Measurements from ENCODE around the gene ADNP. TPM values are rescaled to one million over a fixed set of nuclear protein-coding genes. Genes with fewer than 3 reads are reported as not detected.

The ADNP gene
- total and polyA plus RNA-seq, 2 donors (not counting 1 experiment from before 2014, with no cell fraction given), result 20.4 to 94.8 TPM

GRCh38 chr20:50975701-50976330 is 44.6 kb upstream of the ADNP start:
- TF ChIP-seq EZH2 (IDR thresholded peaks at IDR 0.05; ENCODE audit: borderline replicate concordance, insufficient read depth, low read depth, low read length, poor library complexity, severe bottlenecking), result no peak
- TF ChIP-seq, protein P1, sequence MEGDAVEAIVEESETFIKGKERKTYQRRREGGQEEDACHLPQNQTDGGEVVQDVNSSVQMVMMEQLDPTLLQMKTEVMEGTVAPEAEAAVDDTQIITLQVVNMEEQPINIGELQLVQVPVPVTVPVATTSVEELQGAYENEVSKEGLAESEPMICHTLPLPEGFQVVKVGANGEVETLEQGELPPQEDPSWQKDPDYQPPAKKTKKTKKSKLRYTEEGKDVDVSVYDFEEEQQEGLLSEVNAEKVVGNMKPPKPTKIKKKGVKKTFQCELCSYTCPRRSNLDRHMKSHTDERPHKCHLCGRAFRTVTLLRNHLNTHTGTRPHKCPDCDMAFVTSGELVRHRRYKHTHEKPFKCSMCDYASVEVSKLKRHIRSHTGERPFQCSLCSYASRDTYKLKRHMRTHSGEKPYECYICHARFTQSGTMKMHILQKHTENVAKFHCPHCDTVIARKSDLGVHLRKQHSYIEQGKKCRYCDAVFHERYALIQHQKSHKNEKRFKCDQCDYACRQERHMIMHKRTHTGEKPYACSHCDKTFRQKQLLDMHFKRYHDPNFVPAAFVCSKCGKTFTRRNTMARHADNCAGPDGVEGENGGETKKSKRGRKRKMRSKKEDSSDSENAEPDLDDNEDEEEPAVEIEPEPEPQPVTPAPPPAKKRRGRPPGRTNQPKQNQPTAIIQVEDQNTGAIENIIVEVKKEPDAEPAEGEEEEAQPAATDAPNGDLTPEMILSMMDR (IDR thresholded peaks at IDR 0.05), result no peak
- ChIA-PET CTCF (no interaction called here), POLR2A (interaction anchor here (0.6 kb wide), 2 partner anchors 607 to 1040 kb away, joined by 3 to 7 read pairs; no protein-coding TSS in a partner anchor)
- Histone ChIP-seq H3K27me3 (replicated peaks in 1 of 4; ENCODE audit: control extremely low read depth in 1 of 4, control insufficient read depth in 3 of 4, insufficient read depth in 4 of 4, low read length in 3 of 4) (peaks cover 0 to 15% (median 2%) of the 10 kb centered on the region in 4 experiments), H3K4me3 (ENCODE audit: control extremely low read depth in 1 of 5, extremely low read depth in 1 of 5, insufficient read depth in 1 of 5, low read depth in 2 of 5, low read length in 4 of 5) (no peak overlapping the region), H4K20me1 (ENCODE audit: control insufficient read depth, insufficient read depth, low read length, poor library complexity, severe bottlenecking) (no peaks in the 10 kb centered on the region), H3K9me3 (ENCODE audit: control extremely low read depth in 1 of 3, control insufficient read depth in 2 of 3, insufficient read depth in 1 of 3, low read length in 2 of 3) (no peaks in the 10 kb centered on the region), H3K4me1 (ENCODE audit: control insufficient read depth in 2 of 2, insufficient read depth in 2 of 2, low read length in 2 of 2) (no peaks in the 10 kb centered on the region), H3K9ac (ENCODE audit: low read length) (no peak overlapping the region), H3K79me2 (ENCODE audit: control insufficient read depth, insufficient read depth, low read length) (no peaks in the 10 kb centered on the region), H3K27ac (ENCODE audit: low read length in 2 of 2) (no peak overlapping the region), H3K36me3 (replicated peaks in 1 of 2; ENCODE audit: control extremely low read depth in 1 of 2, control insufficient read depth in 1 of 2, extremely low read depth in 1 of 2, insufficient read depth in 2 of 2, low read length in 1 of 2) (no peaks in the 10 kb centered on the region), H2AFZ (ENCODE audit: insufficient read depth, low read depth, low read length, poor library complexity, severe bottlenecking) (no peak overlapping the region), H3K4me2 (replicated peaks; ENCODE audit: low read depth, low read length, poor library complexity, severe bottlenecking) (no peak overlapping the region)
- 95% methylated on average over 10 of the region's 10 CpGs for WGBS (ENCODE audit: insufficient coverage)
- peaks cover 35% of the 10 kb centered on the region for H3K27me3 Mint-ChIP-seq
- intact Hi-C loops (cut with micrococcal nuclease), result no loop called here
- no peak for DNase-seq
- no peak for ATAC-seq (ENCODE audit: low read depth)
- no peak overlapping the region for H3K27ac Mint-ChIP-seq
- H3K4me1 Mint-ChIP-seq, result no peaks in the 10 kb centered on the region
- no peak overlapping the region for H3K4me3 Mint-ChIP-seq
- no peaks in the 10 kb centered on the region for H3K9me3 Mint-ChIP-seq (ENCODE audit: insufficient read depth)

- Histone ChIP-seq H4K20me1 (ENCODE audit: control insufficient read depth, insufficient read depth, low read length, poor library complexity, severe bottlenecking) (no peaks in the 10 kb centered on the region), H2AFZ (ENCODE audit: insufficient read depth, low read depth, low read length, poor library complexity, severe bottlenecking) (no peak overlapping the region), H3K27me3 (replicated peaks in 1 of 4; ENCODE audit: control extremely low read depth in 1 of 4, control insufficient read depth in 3 of 4, insufficient read depth in 4 of 4, low read length in 3 of 4) (peaks cover 0 to 8% (median 2%) of the 10 kb centered on the region in 4 experiments), H3K9me3 (ENCODE audit: control extremely low read depth in 1 of 3, control insufficient read depth in 2 of 3, insufficient read depth in 1 of 3, low read length in 2 of 3) (no peaks in the 10 kb centered on the region), H3K27ac (ENCODE audit: low read length in 2 of 2) (no peak overlapping the region), H3K4me1 (ENCODE audit: control insufficient read depth in 2 of 2, insufficient read depth in 2 of 2, low read length in 2 of 2) (no peaks in the 10 kb centered on the region), H3K4me2 (replicated peaks; ENCODE audit: low read depth, low read length, poor library complexity, severe bottlenecking) (no peak overlapping the region), H3K36me3 (replicated peaks in 1 of 2; ENCODE audit: control extremely low read depth in 1 of 2, control insufficient read depth in 1 of 2, extremely low read depth in 1 of 2, insufficient read depth in 2 of 2, low read length in 1 of 2) (no peaks in the 10 kb centered on the region), H3K4me3 (ENCODE audit: control extremely low read depth in 1 of 5, extremely low read depth in 1 of 5, insufficient read depth in 1 of 5, low read depth in 2 of 5, low read length in 4 of 5) (no peak overlapping the region), H3K9ac (ENCODE audit: low read length) (no peak overlapping the region), H3K79me2 (ENCODE audit: control insufficient read depth, insufficient read depth, low read length) (no peaks in the 10 kb centered on the region)
- no peak for DNase-seq
- intact Hi-C loops (cut with micrococcal nuclease), result no loop called here
- POLR2A ChIA-PET, result no interaction called here
- 95% methylated on average over 7 of the region's 8 CpGs for WGBS (ENCODE audit: insufficient coverage)
- ATAC-seq (ENCODE audit: low read depth), result no peak
- no peaks in the 10 kb centered on the region for H3K9me3 Mint-ChIP-seq (ENCODE audit: insufficient read depth)
- TF ChIP-seq, protein P1 (IDR thresholded peaks at IDR 0.05), result no peak
- no peak for TF ChIP-seq EZH2 (IDR thresholded peaks at IDR 0.05; ENCODE audit: borderline replicate concordance, insufficient read depth, low read depth, low read length, poor library complexity, severe bottlenecking)
- CTCF ChIA-PET, result no interaction called here
- H3K27ac Mint-ChIP-seq, result no peak overlapping the region
- no peak overlapping the region for H3K4me3 Mint-ChIP-seq
- H3K27me3 Mint-ChIP-seq, result peaks cover 18% of the 10 kb centered on the region
- H3K4me1 Mint-ChIP-seq, result no peaks in the 10 kb centered on the region
These were observed 38.7 kb upstream of the ADNP start for GRCh38 chr20:50969912-50970311.

Data from B cell (primary cell).